ENCODE results near the gene SPARC. TPM values are rescaled to one million over a fixed set of nuclear protein-coding genes. Genes with fewer than 3 reads are reported as not detected.
A peak's percentile ranks its signal among the peaks of the same experiment; 100 is the strongest.

The SPARC gene
- total RNA-seq, 1 donor from 2014 or later, result 1,214 TPM

- H3K27me3 Mint-ChIP-seq (ENCODE audit: unreplicated experiment), result peaks cover 5% of the 10 kb centered on the region
These were observed 704 bp downstream of the SPARC start for GRCh38 chr5:151685749-151686673.

GRCh38 chr5:151684690-151685361 is 1.9 kb downstream of the SPARC start:
- Mint-ChIP-seq H3K27me3 (ENCODE audit: unreplicated experiment) (peaks cover 5% of the 10 kb centered on the region), H3K36me3 (ENCODE audit: low read depth, unreplicated experiment) (no peaks in the 10 kb centered on the region), H3K4me3 (ENCODE audit: unreplicated experiment) (peak overlapping the region; percentile 94), H3K27ac (ENCODE audit: unreplicated experiment) (peak overlapping the region; percentile 85), H3K4me1 (ENCODE audit: unreplicated experiment) (peaks cover 53% of the 10 kb centered on the region), H3K9me3 (ENCODE audit: unreplicated experiment) (no peaks in the 10 kb centered on the region)
- TF ChIP-seq CTCF (IDR thresholded peaks at IDR 0.05; ENCODE audit: unreplicated experiment), result peak; percentile 22
- peak; percentile 38 for DNase-seq (ENCODE audit: low spot score)

More at GRCh38 chr5:151685749-151686673, 704 bp downstream of the SPARC start:
- TF ChIP-seq CTCF (IDR thresholded peaks at IDR 0.05; ENCODE audit: unreplicated experiment), result no peak
- DNase-seq (ENCODE audit: low spot score), result no peak
- Mint-ChIP-seq H3K4me1 (ENCODE audit: unreplicated experiment) (peaks cover 53% of the 10 kb centered on the region), H3K9me3 (ENCODE audit: unreplicated experiment) (no peaks in the 10 kb centered on the region), H3K27ac (ENCODE audit: unreplicated experiment) (peak overlapping the region; percentile 79), H3K36me3 (ENCODE audit: low read depth, unreplicated experiment) (no peaks in the 10 kb centered on the region), H3K4me3 (ENCODE audit: unreplicated experiment) (peak overlapping the region; percentile 94)

GRCh38 chr5:151683986-151684588 is 2.6 kb downstream of the SPARC start:
- Mint-ChIP-seq H3K27ac (ENCODE audit: unreplicated experiment) (peak overlapping the region; percentile 65), H3K36me3 (ENCODE audit: low read depth, unreplicated experiment) (no peaks in the 10 kb centered on the region), H3K4me1 (ENCODE audit: unreplicated experiment) (peaks cover 60% of the 10 kb centered on the region), H3K4me3 (ENCODE audit: unreplicated experiment) (no peak overlapping the region), H3K9me3 (ENCODE audit: unreplicated experiment) (no peaks in the 10 kb centered on the region), H3K27me3 (ENCODE audit: unreplicated experiment) (peaks cover 5% of the 10 kb centered on the region)
- no peak for DNase-seq (ENCODE audit: low spot score)
- no peak for TF ChIP-seq CTCF (IDR thresholded peaks at IDR 0.05; ENCODE audit: unreplicated experiment)

GRCh38 chr5:151683444-151683843 is 3.3 kb downstream of the SPARC start:
- Mint-ChIP-seq H3K27ac (ENCODE audit: unreplicated experiment) (peak overlapping the region; percentile 65), H3K4me1 (ENCODE audit: unreplicated experiment) (peaks cover 66% of the 10 kb centered on the region), H3K27me3 (ENCODE audit: unreplicated experiment) (peaks cover 7% of the 10 kb centered on the region), H3K4me3 (ENCODE audit: unreplicated experiment) (no peak overlapping the region), H3K36me3 (ENCODE audit: low read depth, unreplicated experiment) (no peaks in the 10 kb centered on the region), H3K9me3 (ENCODE audit: unreplicated experiment) (no peaks in the 10 kb centered on the region)
- no peak for TF ChIP-seq CTCF (IDR thresholded peaks at IDR 0.05; ENCODE audit: unreplicated experiment)
- no peak for DNase-seq (ENCODE audit: low spot score)
